WTC11 (cell line): ENCODE measurements around the gene MAB21L1. TPM values are rescaled to one million over a fixed set of nuclear protein-coding genes. Genes with fewer than 3 reads are reported as not detected.

Experiments used
- ATAC-seq: fragments of 200-7000 bp; cut with Tn5 transposase; 2 replicates; pipeline ENCODE4 v1.10.0; 2021; ENCODE audit warnings: mild to moderate bottlenecking, moderate library complexity
- CTCF ChIA-PET: fragments of 300-600 bp; sonication (Branson Sonifier 250); formaldehyde crosslinking; loops from one replicate; lab custom pipeline; 2021; ENCODE audit warnings: antibody characterized with exemption; lab: Charles Lee
- POLR2A ChIA-PET: fragments of 350-600 bp; sonication (Branson Sonifier 250); formaldehyde crosslinking; loops from one replicate; lab custom pipeline; 2021; ENCODE audit warnings: antibody characterized with exemption; lab: Charles Lee
- DNase-seq: peaks from one replicate; pipeline ENCODE4 v3.0.0; 2021; ENCODE audit warnings: low spot score
- H3K27ac Mint-ChIP-seq: 2 replicates; pipeline ENCODE4 v1.8.0; 2021; ENCODE audit warnings: mixed read lengths
- H3K27me3 Mint-ChIP-seq: 2 replicates; pipeline ENCODE4 v1.8.0; 2021; ENCODE audit warnings: low read depth, mild to moderate bottlenecking, moderate library complexity, mixed read lengths
- H3K36me3 Mint-ChIP-seq: 2 replicates; pipeline ENCODE4 v1.8.0; 2021; ENCODE audit warnings: mixed read lengths
- H3K4me1 Mint-ChIP-seq: 2 replicates; pipeline ENCODE4 v1.8.0; 2022; ENCODE audit warnings: mixed read lengths
- H3K4me3 Mint-ChIP-seq: 2 replicates; pipeline ENCODE4 v1.8.0; 2021; ENCODE audit warnings: mild to moderate bottlenecking, moderate library complexity, mixed read lengths
- H3K9me3 Mint-ChIP-seq: 2 replicates; pipeline ENCODE4 v1.8.0; 2021; ENCODE audit warnings: mixed read lengths
- CREB1 ChIP-seq: sonication (generic); formaldehyde crosslinking; IDR thresholded peaks from 2 replicates; pipeline ENCODE4 v1.8.0; 2023; ENCODE audit warnings: mild to moderate bottlenecking, missing genetic modification reagents
- ELF4 ChIP-seq: sonication (generic); formaldehyde crosslinking; IDR thresholded peaks from 2 replicates; pipeline ENCODE4 v1.8.1; 2022; ENCODE audit warnings: low read depth, mild to moderate bottlenecking, moderate library complexity, missing genetic modification reagents
- ESRRA ChIP-seq: sonication (generic); formaldehyde crosslinking; IDR thresholded peaks from 2 replicates; pipeline ENCODE4 v1.8.1; 2022; ENCODE audit warnings: mild to moderate bottlenecking, missing genetic modification reagents, borderline replicate concordance
- FOXK1 ChIP-seq: sonication (generic); formaldehyde crosslinking; IDR thresholded peaks from 2 replicates; pipeline ENCODE4 v1.8.0; 2022; ENCODE audit warnings: mild to moderate bottlenecking, moderate library complexity, missing genetic modification reagents
- GRHL2 ChIP-seq: fragments of 250-450 bp; sonication (Bioruptor Pico); IDR thresholded peaks from 2 replicates; pipeline ENCODE4 v1.8.0; 2022; ENCODE audit warnings: mild to moderate bottlenecking, moderate library complexity; ENCODE audit not compliant: insufficient replicate concordance, severe bottlenecking
- KAT7 ChIP-seq: sonication (generic); formaldehyde crosslinking; IDR thresholded peaks from 2 replicates; pipeline ENCODE4 v1.8.1; 2023; ENCODE audit warnings: missing genetic modification reagents, mild to moderate bottlenecking, borderline replicate concordance
- NFATC4 ChIP-seq: fragments of 250-450 bp; sonication (Bioruptor Pico); IDR thresholded peaks from 2 replicates; pipeline ENCODE4 v1.9.0; 2021; ENCODE audit warnings: mild to moderate bottlenecking
- NR1H2 ChIP-seq: sonication (generic); formaldehyde crosslinking; IDR thresholded peaks from 2 replicates; pipeline ENCODE4 v1.9.0; 2021; ENCODE audit warnings: mild to moderate bottlenecking, moderate library complexity, missing genetic modification reagents
- NR3C1 ChIP-seq: sonication (generic); formaldehyde crosslinking; conservative IDR thresholded peaks from 2 replicates; pipeline ENCODE4 v1.8.1; 2023; ENCODE audit warnings: low read depth, mild to moderate bottlenecking, missing genetic modification reagents
- OVOL2 ChIP-seq: fragments of 250-450 bp; sonication (Bioruptor Pico); IDR thresholded peaks from 2 replicates; pipeline ENCODE4 v1.9.0; 2021; ENCODE audit warnings: mild to moderate bottlenecking, borderline replicate concordance
- RELA ChIP-seq: sonication (generic); formaldehyde crosslinking; IDR thresholded peaks from 2 replicates; pipeline ENCODE4 v1.8.1; 2022; ENCODE audit warnings: missing genetic modification reagents, mild to moderate bottlenecking, borderline replicate concordance
- SOX15 ChIP-seq: fragments of 250-450 bp; sonication (Bioruptor Pico); IDR thresholded peaks from 2 replicates; pipeline ENCODE4 v1.9.0; 2021; ENCODE audit warnings: mild to moderate bottlenecking
- TEAD4 ChIP-seq: sonication (generic); formaldehyde crosslinking; IDR thresholded peaks from 2 replicates; pipeline ENCODE4 v1.8.0; 2022; ENCODE audit warnings: mild to moderate bottlenecking, missing genetic modification reagents
- ZNF138 ChIP-seq: sonication (generic); formaldehyde crosslinking; conservative IDR thresholded peaks from 2 replicates; pipeline ENCODE4 v1.8.1; 2022; ENCODE audit warnings: mild to moderate bottlenecking, moderate library complexity, missing genetic modification reagents
- ZNF317 ChIP-seq: sonication (generic); formaldehyde crosslinking; IDR thresholded peaks from 2 replicates; pipeline ENCODE4 v1.8.1; 2023; ENCODE audit warnings: low read depth, mild to moderate bottlenecking, moderate library complexity, missing genetic modification reagents, borderline replicate concordance
- ZNF396 ChIP-seq: fragments of 250-450 bp; sonication (Bioruptor Pico); IDR thresholded peaks from 2 replicates; pipeline ENCODE4 v1.8.0; 2021; ENCODE audit warnings: mild to moderate bottlenecking, moderate library complexity, borderline replicate concordance
- ZNF416 ChIP-seq: fragments of 250-450 bp; sonication (Bioruptor Pico); IDR thresholded peaks from 2 replicates; pipeline ENCODE4 v1.9.0; 2021; ENCODE audit warnings: mild to moderate bottlenecking, inconsistent platforms
- total RNA-seq: library from RNA; stranded (reverse); gene quantifications from 3 replicates; pipeline ENCODE4 v1.2.3, GENCODE V29; 2021
- TF ChIP-seq, protein P1 (sequence below): sonication (generic); formaldehyde crosslinking; IDR thresholded peaks from 2 replicates; pipeline ENCODE4 v1.8.1; 2022; ENCODE audit warnings: low read depth, missing genetic modification reagents, borderline replicate concordance
- TF ChIP-seq, protein P2 (sequence below): fragments of 250-450 bp; sonication (Bioruptor Pico); IDR thresholded peaks from 2 replicates; pipeline ENCODE4 v1.9.0; 2021; ENCODE audit warnings: mild to moderate bottlenecking
- TF ChIP-seq, protein P3 (sequence below): sonication (generic); formaldehyde crosslinking; IDR thresholded peaks from 2 replicates; pipeline ENCODE4 v1.8.1; 2023; ENCODE audit warnings: mild to moderate bottlenecking, missing genetic modification reagents
- TF ChIP-seq, protein P4 (sequence below): fragments of 200-600 bp; IDR thresholded peaks from 2 replicates; pipeline ENCODE4 v1.8.0; 2022; ENCODE audit warnings: antibody characterized with exemption
- TF ChIP-seq, protein P5 (sequence below): sonication (generic); formaldehyde crosslinking; IDR thresholded peaks from 2 replicates; pipeline ENCODE4 v1.8.0; 2023; ENCODE audit warnings: mild to moderate bottlenecking, missing genetic modification reagents

Gene MAB21L1
- total RNA-seq, 1 experiment from 2014 or later = 0.15 TPM

DNA sequence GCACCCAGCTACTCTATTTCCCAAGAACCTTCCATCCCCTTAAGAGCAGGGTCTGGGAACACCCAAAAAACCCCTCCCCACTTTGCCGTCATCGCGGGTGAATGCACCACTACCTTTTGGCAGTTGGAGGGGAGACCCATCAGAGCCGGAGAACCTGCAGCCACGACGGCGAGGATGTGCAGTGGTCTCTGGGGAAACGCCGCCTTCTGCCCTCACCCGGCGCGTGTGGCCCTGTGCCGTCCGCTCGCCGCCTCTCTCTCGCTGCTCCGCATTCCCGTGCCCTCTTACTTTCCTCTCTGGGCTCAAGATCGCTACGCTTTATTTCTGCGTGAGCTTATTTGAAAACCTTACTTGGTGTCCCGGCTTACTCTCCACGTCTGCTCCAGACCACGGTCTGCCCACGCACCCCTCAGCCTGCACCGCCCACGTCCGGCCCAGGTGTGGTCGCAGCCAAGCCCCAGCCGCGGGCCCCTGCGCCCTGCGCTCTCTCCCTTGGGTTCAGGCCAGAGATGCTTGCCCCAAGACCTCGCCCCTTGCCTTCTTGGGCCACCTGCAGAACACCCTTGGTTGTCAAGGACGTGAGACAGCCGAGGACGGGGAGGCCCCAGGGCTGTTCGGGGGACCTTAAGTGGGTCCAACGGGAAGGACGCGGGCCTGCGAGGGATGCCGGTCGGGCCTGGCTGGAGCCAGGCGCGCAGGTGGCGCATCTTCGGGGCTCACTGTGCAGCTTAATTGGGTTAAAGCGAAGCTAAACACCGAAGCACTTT lies 2.0 kb upstream of the MAB21L1 start:
- no peaks in the 10 kb centered on the region for H3K9me3 Mint-ChIP-seq
- H3K27me3 Mint-ChIP-seq = peaks cover 65% of the 10 kb centered on the region
- POLR2A ChIA-PET = no interaction called here
- DNase-seq = peak; percentile 52
- TF ChIP-seq FOXK1 (CRISPR knock-in tag) (no peak), CREB1 (no peak), KAT7 (CRISPR knock-in tag) (peak; percentile 79; the same call in 1 of the 2 replicates), ZNF396 (CRISPR knock-in tag) (no peak)
- TF ChIP-seq, all 79 proteins: peak for 1
- peaks cover 51% of the 10 kb centered on the region for H3K4me1 Mint-ChIP-seq
- H3K27ac Mint-ChIP-seq = no peak overlapping the region
- ATAC-seq = peak; percentile 51
- CTCF ChIA-PET = no interaction called here
- peak overlapping the region; percentile 73 for H3K4me3 Mint-ChIP-seq
- H3K36me3 Mint-ChIP-seq = no peaks in the 10 kb centered on the region

DNA sequence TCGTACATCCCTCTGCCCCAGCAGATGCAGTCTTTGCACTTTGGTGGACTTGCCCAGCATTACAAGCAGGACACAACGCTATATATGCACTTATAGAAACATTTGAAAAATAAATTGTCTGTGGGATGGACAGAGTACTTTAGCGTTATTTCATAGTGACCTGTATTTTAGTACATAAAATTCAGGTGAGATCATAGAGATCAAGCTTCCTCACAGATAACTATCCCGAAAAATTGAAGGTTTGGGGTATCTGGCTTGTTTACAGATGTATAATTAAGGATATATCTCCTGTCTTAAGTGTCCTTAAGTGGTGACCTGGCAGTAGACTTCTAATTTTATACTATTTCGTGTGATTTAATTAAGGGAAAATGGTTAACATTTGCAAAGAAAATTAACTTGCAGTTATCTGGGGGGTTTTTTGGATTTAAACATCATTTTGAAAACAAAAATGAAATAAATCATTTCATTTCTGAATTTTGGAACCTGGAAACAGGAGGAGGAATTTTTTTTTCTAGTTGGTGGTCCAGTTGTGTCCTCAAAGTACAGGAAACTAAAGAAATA lies 977 bp upstream of the MAB21L1 start:
- TF ChIP-seq NFATC4 = no peak
- no peak for TF ChIP-seq ZNF138
- no peak for TF ChIP-seq NR3C1 (CRISPR knock-in tag)
- TF ChIP-seq, protein P1, sequence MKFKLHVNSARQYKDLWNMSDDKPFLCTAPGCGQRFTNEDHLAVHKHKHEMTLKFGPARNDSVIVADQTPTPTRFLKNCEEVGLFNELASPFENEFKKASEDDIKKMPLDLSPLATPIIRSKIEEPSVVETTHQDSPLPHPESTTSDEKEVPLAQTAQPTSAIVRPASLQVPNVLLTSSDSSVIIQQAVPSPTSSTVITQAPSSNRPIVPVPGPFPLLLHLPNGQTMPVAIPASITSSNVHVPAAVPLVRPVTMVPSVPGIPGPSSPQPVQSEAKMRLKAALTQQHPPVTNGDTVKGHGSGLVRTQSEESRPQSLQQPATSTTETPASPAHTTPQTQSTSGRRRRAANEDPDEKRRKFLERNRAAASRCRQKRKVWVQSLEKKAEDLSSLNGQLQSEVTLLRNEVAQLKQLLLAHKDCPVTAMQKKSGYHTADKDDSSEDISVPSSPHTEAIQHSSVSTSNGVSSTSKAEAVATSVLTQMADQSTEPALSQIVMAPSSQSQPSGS (CRISPR knock-in tag) = no peak
- TF ChIP-seq, protein P2, sequence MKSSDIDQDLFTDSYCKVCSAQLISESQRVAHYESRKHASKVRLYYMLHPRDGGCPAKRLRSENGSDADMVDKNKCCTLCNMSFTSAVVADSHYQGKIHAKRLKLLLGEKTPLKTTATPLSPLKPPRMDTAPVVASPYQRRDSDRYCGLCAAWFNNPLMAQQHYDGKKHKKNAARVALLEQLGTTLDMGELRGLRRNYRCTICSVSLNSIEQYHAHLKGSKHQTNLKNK (CRISPR knock-in tag) = no peak
- TF ChIP-seq ESRRA = no peak
- TF ChIP-seq ZNF317 = no peak
- no peak for TF ChIP-seq FOXK1 (CRISPR knock-in tag)
- TF ChIP-seq, protein P3, sequence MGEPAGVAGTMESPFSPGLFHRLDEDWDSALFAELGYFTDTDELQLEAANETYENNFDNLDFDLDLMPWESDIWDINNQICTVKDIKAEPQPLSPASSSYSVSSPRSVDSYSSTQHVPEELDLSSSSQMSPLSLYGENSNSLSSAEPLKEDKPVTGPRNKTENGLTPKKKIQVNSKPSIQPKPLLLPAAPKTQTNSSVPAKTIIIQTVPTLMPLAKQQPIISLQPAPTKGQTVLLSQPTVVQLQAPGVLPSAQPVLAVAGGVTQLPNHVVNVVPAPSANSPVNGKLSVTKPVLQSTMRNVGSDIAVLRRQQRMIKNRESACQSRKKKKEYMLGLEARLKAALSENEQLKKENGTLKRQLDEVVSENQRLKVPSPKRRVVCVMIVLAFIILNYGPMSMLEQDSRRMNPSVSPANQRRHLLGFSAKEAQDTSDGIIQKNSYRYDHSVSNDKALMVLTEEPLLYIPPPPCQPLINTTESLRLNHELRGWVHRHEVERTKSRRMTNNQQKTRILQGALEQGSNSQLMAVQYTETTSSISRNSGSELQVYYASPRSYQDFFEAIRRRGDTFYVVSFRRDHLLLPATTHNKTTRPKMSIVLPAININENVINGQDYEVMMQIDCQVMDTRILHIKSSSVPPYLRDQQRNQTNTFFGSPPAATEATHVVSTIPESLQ (CRISPR knock-in tag) = no peak
- TF ChIP-seq NR1H2 (CRISPR knock-in tag) = no peak
- TF ChIP-seq, protein P4, sequence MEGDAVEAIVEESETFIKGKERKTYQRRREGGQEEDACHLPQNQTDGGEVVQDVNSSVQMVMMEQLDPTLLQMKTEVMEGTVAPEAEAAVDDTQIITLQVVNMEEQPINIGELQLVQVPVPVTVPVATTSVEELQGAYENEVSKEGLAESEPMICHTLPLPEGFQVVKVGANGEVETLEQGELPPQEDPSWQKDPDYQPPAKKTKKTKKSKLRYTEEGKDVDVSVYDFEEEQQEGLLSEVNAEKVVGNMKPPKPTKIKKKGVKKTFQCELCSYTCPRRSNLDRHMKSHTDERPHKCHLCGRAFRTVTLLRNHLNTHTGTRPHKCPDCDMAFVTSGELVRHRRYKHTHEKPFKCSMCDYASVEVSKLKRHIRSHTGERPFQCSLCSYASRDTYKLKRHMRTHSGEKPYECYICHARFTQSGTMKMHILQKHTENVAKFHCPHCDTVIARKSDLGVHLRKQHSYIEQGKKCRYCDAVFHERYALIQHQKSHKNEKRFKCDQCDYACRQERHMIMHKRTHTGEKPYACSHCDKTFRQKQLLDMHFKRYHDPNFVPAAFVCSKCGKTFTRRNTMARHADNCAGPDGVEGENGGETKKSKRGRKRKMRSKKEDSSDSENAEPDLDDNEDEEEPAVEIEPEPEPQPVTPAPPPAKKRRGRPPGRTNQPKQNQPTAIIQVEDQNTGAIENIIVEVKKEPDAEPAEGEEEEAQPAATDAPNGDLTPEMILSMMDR = no peak

DNA sequence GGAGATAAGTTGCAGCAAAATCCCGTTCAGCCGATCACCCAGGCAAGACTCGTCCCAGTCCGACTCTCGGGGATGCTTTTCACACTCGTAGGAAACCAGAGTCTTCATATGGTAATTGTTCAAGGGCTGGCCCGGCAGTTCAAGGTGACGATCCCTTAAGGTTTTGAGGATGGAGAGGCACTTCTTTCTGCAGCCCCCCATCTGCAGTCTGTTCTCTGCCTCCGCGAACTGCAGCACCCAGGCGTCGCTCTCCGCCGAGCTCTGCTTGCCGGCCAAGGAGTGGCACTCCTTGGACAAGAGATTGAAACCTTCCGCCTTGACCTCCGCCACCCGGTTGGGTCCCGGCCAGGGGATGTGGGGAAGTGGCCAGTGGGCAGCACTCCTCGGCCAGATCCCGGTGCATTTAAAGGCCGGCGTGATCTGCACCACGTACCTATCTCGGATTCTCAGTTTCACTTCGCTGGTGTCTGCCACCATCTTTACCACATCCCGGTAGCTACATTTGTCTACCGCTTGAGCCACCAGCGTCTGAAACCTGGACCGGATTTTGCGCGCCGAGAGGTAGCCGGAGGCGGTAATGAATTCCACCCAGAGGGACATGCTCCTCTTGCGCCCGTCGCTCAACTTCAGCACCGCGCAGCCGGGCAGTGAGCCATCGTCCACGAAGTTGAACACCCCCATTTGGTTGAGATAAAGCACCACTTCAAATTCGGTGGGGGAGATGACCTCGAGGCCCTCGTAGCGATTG lies 1.1 kb downstream of the MAB21L1 start:
- H3K36me3 Mint-ChIP-seq = no peaks in the 10 kb centered on the region
- H3K4me3 Mint-ChIP-seq = peak overlapping the region; percentile 84
- peaks cover 66% of the 10 kb centered on the region for H3K4me1 Mint-ChIP-seq
- H3K27me3 Mint-ChIP-seq = peaks cover 96% of the 10 kb centered on the region
- DNase-seq (peak; percentile 44), ATAC-seq (peak; percentile 13)
- ChIA-PET POLR2A (no interaction called here), CTCF (interaction anchor here (0.9 to 1.2 kb wide), 2 partner anchors 314 to 343 kb away, joined by 3 to 4 read pairs; no protein-coding TSS in a partner anchor)
- H3K27ac Mint-ChIP-seq = no peak overlapping the region
- H3K9me3 Mint-ChIP-seq = no peaks in the 10 kb centered on the region
- TF ChIP-seq GRHL2 (no peak), OVOL2 (no peak), ELF4 (CRISPR knock-in tag) (no peak), NFATC4 (no peak), TEAD4 (no peak), RELA (CRISPR knock-in tag) (no peak), SOX15 (CRISPR knock-in tag) (no peak), ZNF416 (CRISPR knock-in tag) (no peak)
- TF ChIP-seq, protein P5, sequence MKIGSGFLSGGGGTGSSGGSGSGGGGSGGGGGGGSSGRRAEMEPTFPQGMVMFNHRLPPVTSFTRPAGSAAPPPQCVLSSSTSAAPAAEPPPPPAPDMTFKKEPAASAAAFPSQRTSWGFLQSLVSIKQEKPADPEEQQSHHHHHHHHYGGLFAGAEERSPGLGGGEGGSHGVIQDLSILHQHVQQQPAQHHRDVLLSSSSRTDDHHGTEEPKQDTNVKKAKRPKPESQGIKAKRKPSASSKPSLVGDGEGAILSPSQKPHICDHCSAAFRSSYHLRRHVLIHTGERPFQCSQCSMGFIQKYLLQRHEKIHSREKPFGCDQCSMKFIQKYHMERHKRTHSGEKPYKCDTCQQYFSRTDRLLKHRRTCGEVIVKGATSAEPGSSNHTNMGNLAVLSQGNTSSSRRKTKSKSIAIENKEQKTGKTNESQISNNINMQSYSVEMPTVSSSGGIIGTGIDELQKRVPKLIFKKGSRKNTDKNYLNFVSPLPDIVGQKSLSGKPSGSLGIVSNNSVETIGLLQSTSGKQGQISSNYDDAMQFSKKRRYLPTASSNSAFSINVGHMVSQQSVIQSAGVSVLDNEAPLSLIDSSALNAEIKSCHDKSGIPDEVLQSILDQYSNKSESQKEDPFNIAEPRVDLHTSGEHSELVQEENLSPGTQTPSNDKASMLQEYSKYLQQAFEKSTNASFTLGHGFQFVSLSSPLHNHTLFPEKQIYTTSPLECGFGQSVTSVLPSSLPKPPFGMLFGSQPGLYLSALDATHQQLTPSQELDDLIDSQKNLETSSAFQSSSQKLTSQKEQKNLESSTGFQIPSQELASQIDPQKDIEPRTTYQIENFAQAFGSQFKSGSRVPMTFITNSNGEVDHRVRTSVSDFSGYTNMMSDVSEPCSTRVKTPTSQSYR (CRISPR knock-in tag) = 0 out of 2 replicates have a peak, but pooled peaks have one; percentile 12

More for the DNA sequence above, 977 bp upstream of the MAB21L1 start:
- ATAC-seq (no peak), DNase-seq (no peak)
- Mint-ChIP-seq H3K4me3 (peak overlapping the region; percentile 84), H3K4me1 (peaks cover 52% of the 10 kb centered on the region), H3K27ac (no peak overlapping the region), H3K9me3 (no peaks in the 10 kb centered on the region), H3K36me3 (no peaks in the 10 kb centered on the region), H3K27me3 (peaks cover 75% of the 10 kb centered on the region)
- ChIA-PET CTCF (no interaction called here), POLR2A (no interaction called here)
